ENCODE measurements around the gene TLR4. TPM values are rescaled to one million over a fixed set of nuclear protein-coding genes. Genes with fewer than 3 reads are reported as not detected.

TLR4 gene
- total and polyA plus RNA-seq, 2 experiments from 2014 or later = 0.06 to 0.17 TPM

GRCh38 chr9:117720555-117720954 is 16.4 kb downstream of the TLR4 start (continued):
- TF ChIP-seq ZNF114 (CRISPR knock-in tag; IDR thresholded peaks at IDR 0.05) (no peak), ZNF331 (CRISPR knock-in tag; IDR thresholded peaks at IDR 0.05; ENCODE audit: low read depth) (no peak), POLR2AphosphoS5 (IDR thresholded peaks at IDR 0.05; ENCODE audit: low read depth) (no peak)

- Histone ChIP-seq H3F3A (replicated peaks; ENCODE audit: low read depth) (no peaks in the 10 kb centered on the region), H3K9me2 (ENCODE audit: insufficient read depth) (no peaks in the 10 kb centered on the region), H3K27me3 (ENCODE audit: insufficient read depth) (no peaks in the 10 kb centered on the region), H3K36me3 (ENCODE audit: insufficient read depth) (no peaks in the 10 kb centered on the region), H3K4me3 (no peak overlapping the region), H3K79me2 (replicated peaks; ENCODE audit: insufficient read depth) (no peaks in the 10 kb centered on the region), H3K4me1 (ENCODE audit: insufficient read depth) (no peaks in the 10 kb centered on the region), H3K27ac (ENCODE audit: low read depth) (no peak overlapping the region), H4K20me1 (replicated peaks; ENCODE audit: insufficient read depth) (no peaks in the 10 kb centered on the region), H2AFZ (no peak overlapping the region), H3K4me2 (no peak overlapping the region)
- H3K9me3 Mint-ChIP-seq = peaks cover 27% of the 10 kb centered on the region
- DNase-seq (ENCODE audit: low spot score) (no peak), ATAC-seq (no peak)
- H3K4me1 Mint-ChIP-seq = no peaks in the 10 kb centered on the region
- H3K36me3 Mint-ChIP-seq (ENCODE audit: low read depth) = no peaks in the 10 kb centered on the region
- H3K27me3 Mint-ChIP-seq (ENCODE audit: insufficient read depth, low read depth, poor library complexity) = no peaks in the 10 kb centered on the region
- H3K4me3 Mint-ChIP-seq = no peak overlapping the region
- H3K27ac Mint-ChIP-seq = no peak overlapping the region
- TF ChIP-seq CREB1 (CRISPR knock-in tag; IDR thresholded peaks at IDR 0.05; ENCODE audit: low read depth) = no peak
- TF ChIP-seq, protein P1, sequence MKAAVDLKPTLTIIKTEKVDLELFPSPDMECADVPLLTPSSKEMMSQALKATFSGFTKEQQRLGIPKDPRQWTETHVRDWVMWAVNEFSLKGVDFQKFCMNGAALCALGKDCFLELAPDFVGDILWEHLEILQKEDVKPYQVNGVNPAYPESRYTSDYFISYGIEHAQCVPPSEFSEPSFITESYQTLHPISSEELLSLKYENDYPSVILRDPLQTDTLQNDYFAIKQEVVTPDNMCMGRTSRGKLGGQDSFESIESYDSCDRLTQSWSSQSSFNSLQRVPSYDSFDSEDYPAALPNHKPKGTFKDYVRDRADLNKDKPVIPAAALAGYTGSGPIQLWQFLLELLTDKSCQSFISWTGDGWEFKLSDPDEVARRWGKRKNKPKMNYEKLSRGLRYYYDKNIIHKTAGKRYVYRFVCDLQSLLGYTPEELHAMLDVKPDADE (IDR thresholded peaks at IDR 0.05) = no peak
- TF ChIP-seq, protein P2, sequence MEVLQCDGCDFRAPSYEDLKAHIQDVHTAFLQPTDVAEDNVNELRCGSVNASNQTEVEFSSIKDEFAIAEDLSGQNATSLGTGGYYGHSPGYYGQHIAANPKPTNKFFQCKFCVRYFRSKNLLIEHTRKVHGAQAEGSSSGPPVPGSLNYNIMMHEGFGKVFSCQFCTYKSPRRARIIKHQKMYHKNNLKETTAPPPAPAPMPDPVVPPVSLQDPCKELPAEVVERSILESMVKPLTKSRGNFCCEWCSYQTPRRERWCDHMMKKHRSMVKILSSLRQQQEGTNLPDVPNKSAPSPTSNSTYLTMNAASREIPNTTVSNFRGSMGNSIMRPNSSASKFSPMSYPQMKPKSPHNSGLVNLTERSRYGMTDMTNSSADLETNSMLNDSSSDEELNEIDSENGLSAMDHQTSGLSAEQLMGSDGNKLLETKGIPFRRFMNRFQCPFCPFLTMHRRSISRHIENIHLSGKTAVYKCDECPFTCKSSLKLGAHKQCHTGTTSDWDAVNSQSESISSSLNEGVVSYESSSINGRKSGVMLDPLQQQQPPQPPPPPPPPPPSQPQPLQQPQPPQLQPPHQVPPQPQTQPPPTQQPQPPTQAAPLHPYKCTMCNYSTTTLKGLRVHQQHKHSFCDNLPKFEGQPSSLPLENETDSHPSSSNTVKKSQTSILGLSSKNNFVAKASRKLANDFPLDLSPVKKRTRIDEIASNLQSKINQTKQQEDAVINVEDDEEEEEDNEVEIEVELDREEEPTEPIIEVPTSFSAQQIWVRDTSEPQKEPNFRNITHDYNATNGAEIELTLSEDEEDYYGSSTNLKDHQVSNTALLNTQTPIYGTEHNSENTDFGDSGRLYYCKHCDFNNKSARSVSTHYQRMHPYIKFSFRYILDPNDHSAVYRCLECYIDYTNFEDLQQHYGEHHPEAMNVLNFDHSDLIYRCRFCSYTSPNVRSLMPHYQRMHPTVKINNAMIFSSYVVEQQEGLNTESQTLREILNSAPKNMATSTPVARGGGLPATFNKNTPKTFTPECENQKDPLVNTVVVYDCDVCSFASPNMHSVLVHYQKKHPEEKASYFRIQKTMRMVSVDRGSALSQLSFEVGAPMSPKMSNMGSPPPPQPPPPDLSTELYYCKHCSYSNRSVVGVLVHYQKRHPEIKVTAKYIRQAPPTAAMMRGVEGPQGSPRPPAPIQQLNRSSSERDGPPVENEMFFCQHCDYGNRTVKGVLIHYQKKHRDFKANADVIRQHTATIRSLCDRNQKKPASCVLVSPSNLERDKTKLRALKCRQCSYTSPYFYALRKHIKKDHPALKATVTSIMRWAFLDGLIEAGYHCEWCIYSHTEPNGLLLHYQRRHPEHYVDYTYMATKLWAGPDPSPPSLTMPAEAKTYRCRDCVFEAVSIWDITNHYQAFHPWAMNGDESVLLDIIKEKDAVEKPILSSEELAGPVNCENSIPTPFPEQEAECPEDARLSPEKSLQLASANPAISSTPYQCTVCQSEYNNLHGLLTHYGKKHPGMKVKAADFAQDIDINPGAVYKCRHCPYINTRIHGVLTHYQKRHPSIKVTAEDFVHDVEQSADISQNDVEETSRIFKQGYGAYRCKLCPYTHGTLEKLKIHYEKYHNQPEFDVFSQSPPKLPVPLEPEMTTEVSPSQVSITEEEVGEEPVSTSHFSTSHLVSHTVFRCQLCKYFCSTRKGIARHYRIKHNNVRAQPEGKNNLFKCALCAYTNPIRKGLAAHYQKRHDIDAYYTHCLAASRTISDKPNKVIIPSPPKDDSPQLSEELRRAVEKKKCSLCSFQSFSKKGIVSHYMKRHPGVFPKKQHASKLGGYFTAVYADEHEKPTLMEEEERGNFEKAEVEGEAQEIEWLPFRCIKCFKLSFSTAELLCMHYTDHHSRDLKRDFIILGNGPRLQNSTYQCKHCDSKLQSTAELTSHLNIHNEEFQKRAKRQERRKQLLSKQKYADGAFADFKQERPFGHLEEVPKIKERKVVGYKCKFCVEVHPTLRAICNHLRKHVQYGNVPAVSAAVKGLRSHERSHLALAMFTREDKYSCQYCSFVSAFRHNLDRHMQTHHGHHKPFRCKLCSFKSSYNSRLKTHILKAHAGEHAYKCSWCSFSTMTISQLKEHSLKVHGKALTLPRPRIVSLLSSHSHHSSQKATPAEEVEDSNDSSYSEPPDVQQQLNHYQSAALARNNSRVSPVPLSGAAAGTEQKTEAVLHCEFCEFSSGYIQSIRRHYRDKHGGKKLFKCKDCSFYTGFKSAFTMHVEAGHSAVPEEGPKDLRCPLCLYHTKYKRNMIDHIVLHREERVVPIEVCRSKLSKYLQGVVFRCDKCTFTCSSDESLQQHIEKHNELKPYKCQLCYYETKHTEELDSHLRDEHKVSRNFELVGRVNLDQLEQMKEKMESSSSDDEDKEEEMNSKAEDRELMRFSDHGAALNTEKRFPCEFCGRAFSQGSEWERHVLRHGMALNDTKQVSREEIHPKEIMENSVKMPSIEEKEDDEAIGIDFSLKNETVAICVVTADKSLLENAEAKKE (CRISPR knock-in tag; IDR thresholded peaks at IDR 0.05) = no peak
- TF ChIP-seq POLR2AphosphoS5 (IDR thresholded peaks at IDR 0.05; ENCODE audit: low read depth) = no peak
- TF ChIP-seq, protein P3, sequence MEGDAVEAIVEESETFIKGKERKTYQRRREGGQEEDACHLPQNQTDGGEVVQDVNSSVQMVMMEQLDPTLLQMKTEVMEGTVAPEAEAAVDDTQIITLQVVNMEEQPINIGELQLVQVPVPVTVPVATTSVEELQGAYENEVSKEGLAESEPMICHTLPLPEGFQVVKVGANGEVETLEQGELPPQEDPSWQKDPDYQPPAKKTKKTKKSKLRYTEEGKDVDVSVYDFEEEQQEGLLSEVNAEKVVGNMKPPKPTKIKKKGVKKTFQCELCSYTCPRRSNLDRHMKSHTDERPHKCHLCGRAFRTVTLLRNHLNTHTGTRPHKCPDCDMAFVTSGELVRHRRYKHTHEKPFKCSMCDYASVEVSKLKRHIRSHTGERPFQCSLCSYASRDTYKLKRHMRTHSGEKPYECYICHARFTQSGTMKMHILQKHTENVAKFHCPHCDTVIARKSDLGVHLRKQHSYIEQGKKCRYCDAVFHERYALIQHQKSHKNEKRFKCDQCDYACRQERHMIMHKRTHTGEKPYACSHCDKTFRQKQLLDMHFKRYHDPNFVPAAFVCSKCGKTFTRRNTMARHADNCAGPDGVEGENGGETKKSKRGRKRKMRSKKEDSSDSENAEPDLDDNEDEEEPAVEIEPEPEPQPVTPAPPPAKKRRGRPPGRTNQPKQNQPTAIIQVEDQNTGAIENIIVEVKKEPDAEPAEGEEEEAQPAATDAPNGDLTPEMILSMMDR (conservative IDR thresholded peaks at IDR 0.05; ENCODE audit: low read depth in 2 of 2) = no peak
- TF ChIP-seq ZNF331 (CRISPR knock-in tag; IDR thresholded peaks at IDR 0.05; ENCODE audit: low read depth) = no peak
- no peak for TF ChIP-seq STAT1 (IDR thresholded peaks at IDR 0.05; ENCODE audit: unreplicated experiment)
- TF ChIP-seq JUNB (IDR thresholded peaks at IDR 0.05; ENCODE audit: unreplicated experiment) = no peak
- TF ChIP-seq EZH2phosphoT487 (IDR thresholded peaks at IDR 0.05; ENCODE audit: unreplicated experiment) = no peak
- TF ChIP-seq REST (IDR thresholded peaks at IDR 0.05; ENCODE audit: unreplicated experiment) = no peak
Measured at GRCh38 chr9:117720987-117721386, 16.8 kb downstream of the TLR4 start.

Data from GM23338 (cell line).